Activated CD4-positive, alpha-beta T cell treated with anti-CD3 and anti-CD28 coated beads, Interleukin-2, amount 10 ng/mL, durations not matched to agents 7 days and 5 days (primary cell): ENCODE data around the gene CACNB1. TPM values are rescaled to one million over a fixed set of nuclear protein-coding genes. Genes with fewer than 3 reads are reported as not detected.

ENCODE experiments used
- CTCF ChIA-PET: fragments of 350-600 bp; sonication (Branson Sonifier 250); formaldehyde crosslinking; loops from one replicate; lab custom pipeline; 2021; ENCODE audit warnings: antibody characterized with exemption; lab: Charles Lee
- POLR2A ChIA-PET: fragments of 350-600 bp; sonication (Branson Sonifier 250); formaldehyde crosslinking; loops from one replicate; lab custom pipeline; 2021; ENCODE audit warnings: antibody characterized with exemption; lab: Charles Lee
- DNase-seq: peaks from one replicate; pipeline ENCODE4 v3.0.0-alpha.2; 2020
- H3K27ac Mint-ChIP-seq: one replicate; pipeline ENCODE4 v1.8.0; 2021; ENCODE audit warnings: mild to moderate bottlenecking, moderate library complexity, mixed read lengths
- H3K27me3 Mint-ChIP-seq: one replicate; pipeline ENCODE4 v1.8.0; 2021; ENCODE audit warnings: mixed read lengths
- H3K36me3 Mint-ChIP-seq: one replicate; pipeline ENCODE4 v1.8.0; 2021; ENCODE audit warnings: low read depth, mixed read lengths
- H3K4me1 Mint-ChIP-seq: one replicate; pipeline ENCODE4 v1.8.0; 2021; ENCODE audit warnings: mixed read lengths
- H3K4me3 Mint-ChIP-seq: one replicate; pipeline ENCODE4 v1.8.0; 2021; ENCODE audit warnings: mild to moderate bottlenecking, moderate library complexity, mixed read lengths
- H3K9me3 Mint-ChIP-seq: one replicate; pipeline ENCODE4 v1.8.0; 2021; ENCODE audit warnings: mixed read lengths
- total RNA-seq, 2 experiments: library from RNA; stranded (reverse); gene quantifications; one replicate each; pipeline ENCODE4 v1.2.3, GENCODE V29; 2021

Gene CACNB1
- total RNA-seq, 2 experiments from 2014 or later = 14.8 to 18.3 TPM

DNA sequence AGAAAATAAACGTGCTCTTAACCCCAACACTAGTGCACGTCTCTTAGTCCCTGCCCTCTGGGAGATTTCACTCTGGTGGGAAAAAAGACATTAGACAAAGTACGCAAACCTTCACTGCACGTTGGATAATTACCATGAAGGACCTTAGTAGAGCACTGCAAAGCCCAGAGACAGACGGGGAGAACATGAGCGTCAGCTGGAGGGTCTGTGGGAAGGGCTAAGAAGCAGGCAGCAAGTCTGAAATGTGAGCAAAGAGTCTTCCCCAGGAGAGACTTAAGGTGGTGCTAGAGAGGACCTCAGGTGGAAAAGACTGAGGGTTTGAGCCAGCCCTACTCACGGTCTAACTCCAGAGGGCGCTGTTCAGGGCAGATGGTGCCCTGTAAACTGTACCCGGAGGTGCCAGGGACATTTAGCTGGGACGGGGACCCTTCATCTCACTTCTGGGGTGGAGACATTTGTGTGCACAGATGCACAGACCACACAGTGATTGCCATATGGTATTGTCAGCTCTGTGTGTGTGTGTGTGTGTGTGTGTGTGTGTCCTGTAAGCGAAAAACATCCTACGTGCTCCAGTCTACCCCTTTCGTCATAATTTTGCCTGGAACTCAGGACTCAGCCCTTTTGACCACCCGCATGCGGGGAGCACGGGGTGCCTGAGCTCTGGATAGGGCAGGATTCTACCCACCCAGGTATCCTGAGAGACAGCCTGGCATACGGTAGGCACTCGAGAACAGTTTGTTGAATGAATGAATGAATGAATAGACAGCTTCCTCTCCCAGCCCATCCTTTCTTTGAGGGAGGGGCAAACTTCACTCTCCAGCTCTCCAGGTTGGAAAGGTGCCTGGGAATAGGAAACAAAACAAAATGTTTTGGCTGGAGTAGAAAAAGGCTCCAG is 38.3 kb upstream of the CACNB1 start:
- H3K27me3 Mint-ChIP-seq = peaks cover 4% of the 10 kb centered on the region
- no peaks in the 10 kb centered on the region for H3K36me3 Mint-ChIP-seq
- no peaks in the 10 kb centered on the region for H3K9me3 Mint-ChIP-seq
- peaks cover 34% of the 10 kb centered on the region for H3K4me1 Mint-ChIP-seq
- H3K4me3 Mint-ChIP-seq = no peak overlapping the region
- ChIA-PET POLR2A (no interaction called here), CTCF (interaction anchor here (0.6 to 3.7 kb wide), 19 partner anchors 9 to 418 kb away, joined by 3 to 28 read pairs (median 4); partner anchors contain the start of genes CACNB1, RPL19 and STAC2)
- DNase-seq = peak; percentile 67
- H3K27ac Mint-ChIP-seq = no peak overlapping the region

DNA sequence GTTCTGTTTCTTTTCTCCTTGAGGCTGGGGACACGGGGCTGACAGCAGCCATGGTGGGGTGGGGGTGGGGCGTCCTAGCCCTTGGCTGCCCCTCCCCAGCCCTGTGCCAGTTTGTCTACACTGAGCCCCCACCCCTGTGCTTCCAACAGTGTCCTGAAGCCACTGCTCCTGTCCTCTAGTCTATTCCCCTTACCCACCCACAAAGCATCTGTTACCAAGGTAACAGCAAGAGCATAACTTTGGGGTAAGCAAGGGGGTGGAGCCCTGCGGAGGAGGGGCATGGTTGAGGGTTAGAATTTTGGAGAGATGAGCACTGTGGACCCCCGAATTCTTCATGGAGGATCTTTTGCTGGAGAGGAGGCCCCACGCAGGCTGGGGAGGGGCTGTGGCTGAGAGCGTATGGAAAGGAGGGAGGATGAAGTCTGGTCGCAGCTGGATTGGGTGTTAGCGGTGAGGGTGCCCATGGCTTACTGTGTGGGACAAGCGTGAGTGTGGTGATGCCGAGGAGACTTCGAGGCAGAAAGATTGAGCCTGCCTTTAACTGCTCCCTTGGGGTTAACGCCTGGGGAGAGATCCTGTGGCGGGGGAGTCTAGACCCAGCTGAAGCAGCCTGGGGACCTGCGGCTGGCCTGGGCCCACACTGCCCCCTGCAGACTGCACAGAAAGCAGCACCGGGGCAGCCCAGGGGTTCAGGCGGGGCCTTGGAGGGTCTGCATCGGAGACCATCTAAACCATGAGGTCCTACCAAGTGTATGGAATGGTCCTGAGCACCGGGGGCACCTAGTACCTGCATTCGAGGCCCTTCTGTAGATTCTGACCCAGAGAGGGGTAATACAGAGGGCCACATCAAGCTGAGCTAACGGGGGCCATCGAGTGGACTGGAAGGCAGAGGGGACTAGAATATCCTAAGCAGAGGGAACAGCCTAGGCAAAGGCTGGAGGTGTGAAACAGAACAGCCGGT is 34.4 kb upstream of the CACNB1 start:
- Mint-ChIP-seq H3K9me3 (no peaks in the 10 kb centered on the region), H3K4me1 (peaks cover 14% of the 10 kb centered on the region), H3K27ac (no peak overlapping the region), H3K27me3 (peaks cover 22% of the 10 kb centered on the region), H3K4me3 (no peak overlapping the region), H3K36me3 (no peaks in the 10 kb centered on the region)
- DNase-seq = peak; percentile 56
- CTCF ChIA-PET = interaction anchor here (0.6 to 2.3 kb wide), 17 partner anchors 8 to 260 kb away, joined by 3 to 18 read pairs (median 4); partner anchors contain the start of gene RPL19
- POLR2A ChIA-PET = interaction anchor here (1.3 kb wide), 1 partner anchor 32 kb away, joined by 3 read pairs; the partner anchor contains the start of gene RPL19

DNA sequence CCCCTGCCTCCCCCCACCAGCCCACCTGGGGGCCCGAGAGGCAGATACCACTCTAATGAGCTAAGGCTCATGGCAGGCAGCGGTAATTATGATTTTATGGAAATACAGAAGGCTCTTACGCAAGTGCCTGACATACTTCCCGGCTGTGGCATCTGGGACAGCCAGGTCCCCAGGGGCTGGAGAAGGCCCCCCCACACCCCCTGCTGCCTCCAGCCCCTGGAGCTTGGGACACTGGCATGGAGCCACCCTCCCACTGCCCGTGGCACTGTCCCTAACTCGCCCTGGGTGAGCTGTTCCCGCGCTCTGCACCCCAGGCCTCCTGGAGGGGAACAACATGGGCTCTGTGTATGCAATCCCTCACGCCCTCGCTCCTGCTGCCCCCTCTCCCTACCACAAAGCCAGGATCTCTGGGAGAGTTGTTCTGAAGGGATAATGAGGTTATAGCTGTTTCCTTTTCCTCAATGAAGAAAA is 33.7 kb upstream of the CACNB1 start:
- H3K4me3 Mint-ChIP-seq = no peak overlapping the region
- CTCF ChIA-PET = interaction anchor here (0.7 to 2.3 kb wide), 9 partner anchors 8 to 77 kb away, joined by 3 to 18 read pairs (median 3); no protein-coding TSS in a partner anchor
- H3K36me3 Mint-ChIP-seq = peaks cover under 1% of the 10 kb centered on the region
- H3K4me1 Mint-ChIP-seq = peaks cover 15% of the 10 kb centered on the region
- no peaks in the 10 kb centered on the region for H3K9me3 Mint-ChIP-seq
- no peak overlapping the region for H3K27ac Mint-ChIP-seq
- peaks cover 27% of the 10 kb centered on the region for H3K27me3 Mint-ChIP-seq
- no peak for DNase-seq
- POLR2A ChIA-PET = no interaction called here

DNA sequence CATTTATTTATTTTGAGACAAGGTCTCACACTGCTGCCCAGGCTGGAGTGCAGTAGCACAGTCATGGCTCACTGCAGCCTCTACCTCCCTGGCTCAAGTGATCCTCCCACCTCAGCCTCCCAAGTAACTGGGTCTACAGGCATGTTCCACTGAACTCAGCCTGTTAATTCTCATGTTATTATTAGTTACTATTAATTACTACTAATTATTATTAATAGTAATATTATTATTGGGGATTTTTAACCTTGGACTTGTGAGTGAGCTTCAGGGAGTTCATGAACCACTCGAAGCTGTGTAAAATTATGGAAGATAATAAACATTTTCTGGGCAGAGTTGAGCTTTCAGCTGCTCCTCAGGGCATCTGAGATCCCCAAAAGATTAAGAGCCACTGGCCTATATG is 32.9 kb upstream of the CACNB1 start:
- H3K4me1 Mint-ChIP-seq = peaks cover 12% of the 10 kb centered on the region
- no peak for DNase-seq
- no peak overlapping the region for H3K27ac Mint-ChIP-seq
- H3K4me3 Mint-ChIP-seq = no peak overlapping the region
- no peaks in the 10 kb centered on the region for H3K9me3 Mint-ChIP-seq
- CTCF ChIA-PET = interaction anchor here (0.6 to 1.0 kb wide), 2 partner anchors 27 to 31 kb away, joined by 3 read pairs; no protein-coding TSS in a partner anchor
- peaks cover 3% of the 10 kb centered on the region for H3K36me3 Mint-ChIP-seq
- H3K27me3 Mint-ChIP-seq = peaks cover 31% of the 10 kb centered on the region
- POLR2A ChIA-PET = no interaction called here

GRCh38 chr17:39229274-39229913 is 31.9 kb upstream of the CACNB1 start:
- H3K27me3 Mint-ChIP-seq = peaks cover 34% of the 10 kb centered on the region

GRCh38 chr17:39227364-39227919 is 30.0 kb upstream of the CACNB1 start:
- no peak for DNase-seq
- Mint-ChIP-seq H3K4me1 (peaks cover 14% of the 10 kb centered on the region), H3K27ac (no peak overlapping the region), H3K9me3 (no peaks in the 10 kb centered on the region), H3K27me3 (peaks cover 53% of the 10 kb centered on the region), H3K36me3 (peaks cover 3% of the 10 kb centered on the region), H3K4me3 (no peak overlapping the region)
- POLR2A ChIA-PET = no interaction called here
- CTCF ChIA-PET = no interaction called here

More at GRCh38 chr17:39229274-39229913, 31.9 kb upstream of the CACNB1 start:
- POLR2A ChIA-PET = no interaction called here
- no peak overlapping the region for H3K27ac Mint-ChIP-seq
- CTCF ChIA-PET = interaction anchor here (0.8 kb wide), 1 partner anchor 22 kb away, joined by 4 read pairs; no protein-coding TSS in a partner anchor
- H3K4me1 Mint-ChIP-seq = peaks cover 14% of the 10 kb centered on the region
- H3K9me3 Mint-ChIP-seq = no peaks in the 10 kb centered on the region
- no peak for DNase-seq
- no peak overlapping the region for H3K4me3 Mint-ChIP-seq
- H3K36me3 Mint-ChIP-seq = peaks cover 3% of the 10 kb centered on the region

- POLR2A ChIA-PET = no interaction called here
- Mint-ChIP-seq H3K9me3 (no peaks in the 10 kb centered on the region), H3K27ac (no peak overlapping the region), H3K27me3 (peaks cover 49% of the 10 kb centered on the region), H3K4me3 (peak overlapping the region; percentile 62), H3K4me1 (peaks cover 6% of the 10 kb centered on the region), H3K36me3 (peaks cover 3% of the 10 kb centered on the region)
- CTCF ChIA-PET = interaction anchor here (0.9 to 1.1 kb wide), 3 partner anchors 10 to 27 kb away, joined by 3 read pairs; no protein-coding TSS in a partner anchor
- no peak for DNase-seq
Measured at GRCh38 chr17:39225959-39226683, 28.7 kb upstream of the CACNB1 start.

DNA sequence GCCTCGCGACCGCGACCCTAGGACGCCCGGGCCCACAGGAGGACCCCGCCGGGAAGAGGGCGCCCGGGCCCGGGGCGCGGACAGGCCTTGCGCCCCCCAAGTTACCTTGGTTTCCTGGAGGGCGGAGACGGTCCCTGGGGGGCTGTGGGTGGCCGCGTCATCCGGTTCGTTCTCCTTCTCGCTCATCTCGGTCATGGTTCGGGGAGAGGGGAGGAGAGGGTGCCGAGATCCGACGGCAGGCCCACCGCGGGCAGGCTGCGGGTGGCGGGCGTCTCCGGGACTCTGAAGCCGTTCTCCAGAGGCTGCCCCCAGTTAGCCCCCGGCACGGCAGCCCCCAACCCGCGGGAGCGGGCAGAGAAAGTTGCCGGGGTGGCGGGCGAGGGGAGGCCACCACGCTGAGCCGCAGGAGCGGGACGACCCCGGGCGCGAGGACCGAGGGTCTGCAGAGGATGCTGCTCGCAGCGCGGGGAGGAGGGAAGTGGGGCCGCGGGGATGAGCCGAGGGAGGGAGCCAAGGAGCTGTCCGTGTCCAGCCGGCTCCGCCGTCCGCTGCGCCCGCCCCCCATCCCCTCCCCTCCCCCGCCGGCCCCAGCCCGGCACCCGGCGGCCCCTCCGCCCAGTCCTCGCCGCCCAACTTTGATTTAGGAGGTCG is 28.0 kb upstream of the CACNB1 start, which contains the start of gene STAC2:
STAC2 (minus strand) TSS at position 638 of the 651 bp plus-strand sequence; CDS start at position 195, 443 bp downstream.
- POLR2A ChIA-PET = no interaction called here

GRCh38 chr17:39224778-39225307 is 27.4 kb upstream of the CACNB1 start:
- CTCF ChIA-PET = interaction anchor here (1.1 kb wide), 1 partner anchor 26 kb away, joined by 3 read pairs; no protein-coding TSS in a partner anchor
- H3K9me3 Mint-ChIP-seq = no peaks in the 10 kb centered on the region
- peaks cover 6% of the 10 kb centered on the region for H3K4me1 Mint-ChIP-seq
- H3K4me3 Mint-ChIP-seq = peak overlapping the region; percentile 13
- H3K27me3 Mint-ChIP-seq = peaks cover 48% of the 10 kb centered on the region
- no peak for DNase-seq
- POLR2A ChIA-PET = no interaction called here
- H3K27ac Mint-ChIP-seq = no peak overlapping the region
- peaks cover 3% of the 10 kb centered on the region for H3K36me3 Mint-ChIP-seq

More for the DNA sequence above, 28.0 kb upstream of the CACNB1 start, which contains the start of gene STAC2:
- peaks cover 3% of the 10 kb centered on the region for H3K36me3 Mint-ChIP-seq
- DNase-seq = no peak
- H3K27me3 Mint-ChIP-seq = peaks cover 46% of the 10 kb centered on the region
- H3K4me3 Mint-ChIP-seq = peak within 1 kb of the TSS; percentile 62
- H3K9me3 Mint-ChIP-seq = no peaks in the 10 kb centered on the region
- H3K27ac Mint-ChIP-seq = no peak within 1 kb of the TSS
- H3K4me1 Mint-ChIP-seq = peaks cover 6% of the 10 kb centered on the region
- CTCF ChIA-PET = interaction anchor here (0.9 to 1.1 kb wide), 3 partner anchors 11 to 26 kb away, joined by 3 read pairs; no protein-coding TSS in a partner anchor
